Loucy (cell line): Measurements from ENCODE around the gene PPP2R2B.

ENCODE experiments used
- CTCF ChIP-seq: fragments of 200-600 bp; sonication (generic); conservative IDR thresholded peaks from 2 replicates; pipeline ENCODE4 v1.5.1; 2014; ENCODE audit warnings: mild to moderate bottlenecking, antibody characterized with exemption, low read length
- EZH2phosphoT487 ChIP-seq: fragments of 200-600 bp; IDR thresholded peaks from 2 replicates; pipeline ENCODE4 v1.6.1; 2018; ENCODE audit warnings: antibody characterized with exemption, mild to moderate bottlenecking, moderate library complexity, borderline replicate concordance

- TF ChIP-seq CTCF (no peak), EZH2phosphoT487 (no peak)
These were observed 159.9 kb downstream of the PPP2R2B start for GRCh38 chr5:146718609-146719008.
